Activated T-cell treated with anti-CD3 and anti-CD28 coated beads, Interleukin-2, amount 50 U/mL, for 4 hours (primary cell): ENCODE measurements around the gene CACNA1F. TPM values are rescaled to one million over a fixed set of nuclear protein-coding genes. Genes with fewer than 3 reads are reported as not detected.
"Not testable (repeated sequence)": the region's sequence is repeated elsewhere in the genome, so short reads cannot be mapped to it uniquely, and the experiment has no call there.

ENCODE experiments used
- ATAC-seq, 2 donors: fragments of 200-7000 bp; cut with Tn5 transposase; one replicate each; pipeline ENCODE4 v1.10.0; 2021
- DNase-seq: peaks from one replicate; pipeline ENCODE4 v3.0.0-alpha.2; 2020
- H3K27me3 Mint-ChIP-seq: one replicate; pipeline ENCODE4 v1.8.0; 2021; ENCODE audit warnings: low read depth, mixed read lengths
- H3K36me3 Mint-ChIP-seq: one replicate; pipeline ENCODE4 v1.8.0; 2022; ENCODE audit warnings: mixed read lengths; ENCODE audit not compliant: insufficient read depth
- H3K4me1 Mint-ChIP-seq: one replicate; pipeline ENCODE4 v1.8.0; 2021; ENCODE audit warnings: low read depth, mixed read lengths
- H3K4me3 Mint-ChIP-seq: one replicate; pipeline ENCODE4 v1.8.0; 2021; ENCODE audit warnings: mild to moderate bottlenecking, moderate library complexity, mixed read lengths
- H3K9me3 Mint-ChIP-seq: one replicate; pipeline ENCODE4 v1.8.0; 2021; ENCODE audit warnings: mixed read lengths
- total RNA-seq, 3 donors: library from RNA; stranded (reverse); gene quantifications; one replicate each; pipeline ENCODE4 v1.2.1, GENCODE V29; 2021

The CACNA1F gene
- total RNA-seq, 3 donors from 2014 or later = 0.13 to 0.19 TPM; not detected in 1

GRCh38 chrX:49174723-49175122 is 58.4 kb downstream of the CACNA1F start:
- Mint-ChIP-seq H3K36me3 (peaks cover 13% of the 10 kb centered on the region), H3K4me1 (peaks cover 19% of the 10 kb centered on the region), H3K27me3 (no peaks in the 10 kb centered on the region), H3K9me3 (no peaks in the 10 kb centered on the region), H3K4me3 (no peak overlapping the region)
- DNase-seq (no peak), ATAC-seq (no peak)

DNA sequence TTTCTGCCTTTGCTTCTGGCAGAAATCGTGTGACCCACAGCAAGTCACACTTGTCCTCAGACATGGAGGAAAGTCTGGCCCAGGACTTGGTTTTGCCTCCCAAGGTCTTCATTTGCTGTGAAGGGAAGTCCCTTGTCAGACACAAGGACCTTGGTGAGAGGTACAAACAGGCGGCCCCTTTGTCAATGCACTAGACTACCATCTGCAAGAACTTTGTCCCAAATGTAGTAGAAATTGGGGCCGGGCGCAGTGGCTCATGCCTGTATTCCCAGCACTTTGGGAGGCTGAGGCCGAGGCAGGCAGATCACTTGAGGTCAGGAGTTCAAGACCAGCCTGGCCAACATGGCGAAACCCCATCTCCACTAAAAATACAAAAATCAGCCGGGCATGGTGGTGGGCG is 59.6 kb downstream of the CACNA1F start:
- Mint-ChIP-seq H3K4me1 (peaks cover 19% of the 10 kb centered on the region), H3K4me3 (peak overlapping the region; percentile 88)
- H3K36me3 Mint-ChIP-seq, H3K27me3 Mint-ChIP-seq, ATAC-seq, DNase-seq, H3K9me3 Mint-ChIP-seq: not testable (repeated sequence)

DNA sequence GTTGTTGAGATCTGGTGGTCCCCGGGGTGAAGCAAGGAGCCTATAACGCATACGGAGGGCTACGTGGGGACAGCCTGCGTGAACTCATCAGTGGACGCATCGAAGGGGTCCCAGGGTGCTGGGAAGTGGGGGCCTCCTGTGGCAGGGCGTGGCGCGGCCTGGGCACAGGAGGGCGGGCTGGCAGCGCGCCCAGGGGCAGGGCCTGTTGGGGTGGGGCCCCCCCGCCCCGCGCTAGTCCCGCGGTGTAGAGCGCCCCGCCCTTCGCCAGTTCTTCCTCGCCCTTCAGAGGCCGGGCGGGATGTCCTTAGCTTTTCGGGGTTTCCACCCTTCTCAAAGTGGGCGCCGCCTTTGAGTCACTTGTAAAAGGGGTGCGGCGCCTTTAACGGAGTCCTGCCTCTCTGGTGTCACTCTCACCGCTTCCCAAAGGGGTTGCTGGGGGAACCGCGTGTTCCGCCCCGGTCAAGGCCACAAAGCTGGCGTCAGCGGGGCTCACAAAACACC is 60.8 kb downstream of the CACNA1F start:
- peak overlapping the region; percentile 88 for H3K4me3 Mint-ChIP-seq
- H3K4me1 Mint-ChIP-seq = peaks cover 28% of the 10 kb centered on the region
- H3K9me3 Mint-ChIP-seq = no peaks in the 10 kb centered on the region
- ATAC-seq (peak; percentile 73 to 85), DNase-seq (peak; percentile 63)
- no peaks in the 10 kb centered on the region for H3K27me3 Mint-ChIP-seq
- H3K36me3 Mint-ChIP-seq = peaks cover 7% of the 10 kb centered on the region

DNA sequence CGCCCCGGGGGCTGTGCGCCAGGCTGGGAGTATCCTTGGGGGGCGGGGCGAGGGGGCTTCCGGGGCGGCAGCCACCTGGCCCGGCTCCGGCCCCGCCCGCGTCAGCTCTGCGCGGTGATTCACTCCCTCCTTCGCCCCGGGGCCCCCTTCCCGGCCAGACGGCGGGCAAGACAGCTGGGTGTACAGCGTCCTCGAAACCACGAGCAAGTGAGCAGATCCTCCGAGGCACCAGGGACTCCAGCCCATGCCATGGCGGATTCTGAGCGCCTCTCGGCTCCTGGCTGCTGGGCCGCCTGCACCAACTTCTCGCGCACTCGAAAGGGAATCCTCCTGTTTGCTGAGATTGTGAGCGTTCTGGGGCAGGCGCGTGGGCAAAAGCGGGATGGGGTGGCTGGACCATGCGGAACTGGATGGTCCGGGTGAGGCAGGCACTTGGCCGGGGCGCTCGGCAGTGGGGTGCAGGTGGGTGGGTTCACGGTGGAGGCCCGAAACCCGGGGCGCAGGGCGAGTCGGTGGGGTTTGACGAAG is 61.3 kb downstream of the CACNA1F start, which contains the start of gene PLP2:
Gene PLP2, plus strand, starts transcription at position 147 of the 528 bp plus-strand sequence. Its CDS starts 103 bp downstream, at position 250.
- DNase-seq = peak; percentile 73
- Mint-ChIP-seq H3K9me3 (no peaks in the 10 kb centered on the region), H3K36me3 (peaks cover 7% of the 10 kb centered on the region), H3K27me3 (no peaks in the 10 kb centered on the region), H3K4me1 (peaks cover 31% of the 10 kb centered on the region), H3K4me3 (peak within 1 kb of the TSS; percentile 88)
- peak; percentile 69 to 76 for ATAC-seq

DNA sequence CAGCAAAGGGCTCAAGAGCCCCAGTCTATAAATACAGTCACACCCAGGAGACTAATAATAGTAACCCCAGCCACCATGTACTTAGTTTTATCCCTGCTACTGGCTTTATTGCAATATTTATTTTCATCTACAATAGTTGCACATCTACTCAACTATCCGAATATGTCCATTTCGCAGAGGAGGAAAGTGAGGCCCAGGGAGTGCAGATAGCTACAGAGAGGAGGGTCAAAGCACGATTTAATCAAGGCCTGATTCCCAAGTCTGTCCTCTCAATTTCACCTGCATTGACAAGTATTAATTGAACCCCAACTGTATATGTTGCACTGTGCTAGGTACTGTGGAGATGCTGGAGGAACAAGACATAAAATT is 65.4 kb downstream of the CACNA1F start:
- Mint-ChIP-seq H3K4me3 (peak overlapping the region; percentile 83), H3K36me3 (no peaks in the 10 kb centered on the region), H3K9me3 (no peaks in the 10 kb centered on the region), H3K4me1 (peaks cover 30% of the 10 kb centered on the region), H3K27me3 (no peaks in the 10 kb centered on the region)
- ATAC-seq (no peak), DNase-seq (no peak)

DNA sequence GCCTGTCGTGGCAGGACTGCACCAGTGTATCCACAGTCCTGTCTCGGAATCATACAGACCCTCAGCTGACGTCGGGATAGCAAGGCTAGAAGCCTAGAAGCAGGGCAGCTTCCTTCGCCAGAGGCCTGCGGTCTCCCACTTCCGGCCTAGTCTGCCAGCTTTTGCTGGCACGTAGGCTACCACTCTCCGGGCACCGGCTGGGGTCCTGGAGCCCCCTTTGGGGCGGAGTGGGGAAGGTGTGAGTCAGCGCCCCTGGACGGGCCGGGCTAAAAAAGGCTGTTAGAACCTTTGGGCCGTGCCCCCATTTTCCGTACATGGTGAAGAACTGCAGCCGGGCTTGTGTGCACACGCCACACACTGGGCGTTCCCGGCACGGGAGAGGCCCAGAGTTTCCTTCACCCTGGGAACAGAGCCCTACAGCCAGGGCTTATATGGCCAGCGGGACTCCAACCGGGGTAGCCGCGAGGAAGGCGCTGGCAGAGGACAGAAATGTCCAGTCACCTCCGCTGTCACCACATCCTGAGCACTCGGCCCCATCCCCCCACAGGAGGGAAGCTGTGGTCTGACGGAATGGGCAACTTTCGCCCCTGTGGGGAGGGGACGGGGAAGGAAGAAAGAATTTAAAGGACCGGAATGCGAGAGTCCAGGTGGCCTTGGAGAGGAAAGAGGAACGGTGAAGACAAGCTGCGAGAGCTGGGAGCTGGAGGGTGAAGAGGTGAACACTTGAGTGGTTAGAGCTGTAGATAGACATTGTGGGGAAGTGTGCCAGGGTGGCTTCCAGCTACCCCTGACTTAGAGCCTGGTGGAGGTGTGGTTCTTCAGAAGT is 66.0 kb downstream of the CACNA1F start:
- no peaks in the 10 kb centered on the region for H3K9me3 Mint-ChIP-seq
- H3K4me1 Mint-ChIP-seq = peaks cover 28% of the 10 kb centered on the region
- H3K36me3 Mint-ChIP-seq = no peaks in the 10 kb centered on the region
- H3K4me3 Mint-ChIP-seq = peak overlapping the region; percentile 83
- ATAC-seq = peak; percentile 15 to 18
- peak; percentile 48 for DNase-seq
- H3K27me3 Mint-ChIP-seq = no peaks in the 10 kb centered on the region

- peak; percentile 63 for DNase-seq
- H3K4me3 Mint-ChIP-seq = peak overlapping the region; percentile 83
- H3K36me3 Mint-ChIP-seq = no peaks in the 10 kb centered on the region
- peak; percentile 64 for ATAC-seq
- H3K9me3 Mint-ChIP-seq = no peaks in the 10 kb centered on the region
- no peaks in the 10 kb centered on the region for H3K27me3 Mint-ChIP-seq
- H3K4me1 Mint-ChIP-seq = peaks cover 28% of the 10 kb centered on the region
Observed at GRCh38 chrX:49165901-49166881, 66.9 kb downstream of the CACNA1F start.

- Mint-ChIP-seq H3K9me3 (no peaks in the 10 kb centered on the region), H3K4me3 (no peak overlapping the region), H3K36me3 (no peaks in the 10 kb centered on the region), H3K4me1 (peaks cover 28% of the 10 kb centered on the region), H3K27me3 (no peaks in the 10 kb centered on the region)
- DNase-seq (no peak), ATAC-seq (no peak)
Observed at GRCh38 chrX:49164589-49165360, 68.4 kb downstream of the CACNA1F start.

DNA sequence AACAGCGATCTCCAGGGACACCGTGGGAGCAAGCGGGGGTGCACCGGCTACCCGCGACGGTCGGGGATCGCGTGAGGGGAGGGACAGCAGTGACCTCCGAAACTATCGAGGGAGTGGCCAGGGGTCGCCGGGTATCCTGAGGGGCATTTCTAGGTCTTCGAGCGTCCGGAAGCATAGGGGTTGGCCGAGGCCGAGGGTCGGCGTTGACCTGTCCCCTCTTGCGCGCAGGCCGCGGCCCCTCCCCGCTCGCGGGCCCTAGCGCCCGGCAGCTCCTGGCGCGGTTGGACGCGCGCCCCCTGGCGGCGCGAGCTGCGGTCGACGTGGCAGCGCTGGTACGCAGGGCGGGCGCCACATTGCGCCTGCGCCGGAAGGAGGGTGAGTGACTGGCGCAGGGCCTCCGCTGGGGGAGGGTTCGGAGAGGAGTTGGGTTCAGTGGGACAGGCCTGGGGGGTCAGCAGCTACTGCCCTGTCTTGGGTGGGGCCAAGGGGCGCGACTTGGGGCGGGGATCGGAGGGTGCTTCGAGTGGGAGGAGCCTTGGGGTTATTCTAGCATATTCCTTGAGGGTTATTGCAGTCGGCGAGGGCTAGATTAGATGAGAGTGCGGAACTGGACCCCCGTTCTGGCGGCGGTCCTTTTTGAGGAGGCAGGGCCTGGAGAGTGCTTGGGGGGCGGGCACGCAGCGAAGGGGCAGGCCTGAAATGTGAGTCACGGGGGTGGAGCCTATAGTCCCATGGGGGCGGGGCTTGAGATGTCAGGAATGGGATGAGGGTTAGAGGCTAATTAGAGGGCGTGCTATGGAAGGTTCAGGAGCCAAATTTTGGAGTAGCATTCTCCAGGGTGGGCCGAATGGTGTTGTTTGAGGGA is 69.4 kb downstream of the CACNA1F start:
- H3K4me1 Mint-ChIP-seq = peaks cover 28% of the 10 kb centered on the region
- H3K36me3 Mint-ChIP-seq = no peaks in the 10 kb centered on the region
- H3K9me3 Mint-ChIP-seq = no peaks in the 10 kb centered on the region
- no peaks in the 10 kb centered on the region for H3K27me3 Mint-ChIP-seq
- DNase-seq = peak; percentile 73
- ATAC-seq = peak; percentile 69 to 75
- H3K4me3 Mint-ChIP-seq = peak overlapping the region; percentile 79

GRCh38 chrX:49162620-49163019 is 70.5 kb downstream of the CACNA1F start, which contains the start of gene MAGIX:
Gene MAGIX, plus strand, starts transcription at chrX:49162758. Its CDS starts 132 bp downstream, at chrX:49162890.
- H3K4me3 Mint-ChIP-seq = peak within 1 kb of the TSS; percentile 66
- H3K4me1 Mint-ChIP-seq = peaks cover 22% of the 10 kb centered on the region
- no peaks in the 10 kb centered on the region for H3K27me3 Mint-ChIP-seq
- no peak for ATAC-seq
- DNase-seq = no peak
- H3K36me3 Mint-ChIP-seq = no peaks in the 10 kb centered on the region
- no peaks in the 10 kb centered on the region for H3K9me3 Mint-ChIP-seq

DNA sequence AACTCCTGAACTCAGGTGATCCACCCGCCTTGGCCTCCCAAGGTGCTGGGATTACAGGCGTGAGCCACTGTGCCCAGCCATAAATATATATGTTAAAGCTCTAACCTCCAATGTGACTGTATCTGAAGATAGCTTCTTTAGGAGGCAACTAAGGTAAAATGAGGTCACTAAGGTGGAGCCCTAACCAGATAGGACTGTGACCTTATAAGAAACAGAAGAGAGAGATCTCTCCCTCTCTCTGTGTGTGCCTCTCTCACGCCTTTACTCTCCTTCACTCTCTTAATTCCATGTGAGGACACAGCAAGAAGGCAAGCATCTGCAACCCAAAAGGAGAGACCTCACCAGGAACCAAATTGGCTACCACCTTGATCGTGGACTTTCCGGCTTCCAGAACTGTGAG is 71.5 kb downstream of the CACNA1F start:
- DNase-seq (no peak), ATAC-seq (no peak)
- peaks cover 14% of the 10 kb centered on the region for H3K4me1 Mint-ChIP-seq
- H3K36me3 Mint-ChIP-seq = no peaks in the 10 kb centered on the region
- no peaks in the 10 kb centered on the region for H3K27me3 Mint-ChIP-seq
- H3K9me3 Mint-ChIP-seq = no peaks in the 10 kb centered on the region
- no peak overlapping the region for H3K4me3 Mint-ChIP-seq

DNA sequence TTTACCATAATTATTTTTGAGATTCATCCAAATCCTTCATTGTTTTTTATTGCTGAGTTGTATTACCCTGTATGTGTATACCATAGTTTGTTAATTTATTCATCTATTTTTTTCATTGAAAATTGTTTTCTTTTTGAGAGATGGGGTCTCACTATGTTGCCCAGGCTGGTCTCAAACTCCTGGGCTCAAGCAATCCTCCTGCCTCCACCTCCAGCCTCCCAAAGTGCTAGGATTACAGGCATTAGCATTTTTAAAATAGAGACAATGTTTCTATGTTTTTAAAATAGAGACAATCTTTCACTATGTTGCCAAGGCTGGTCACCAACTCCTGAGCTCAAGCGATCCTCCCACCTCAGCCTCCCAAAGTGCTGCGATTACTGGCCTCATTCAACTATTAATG is 72.2 kb downstream of the CACNA1F start:
- Mint-ChIP-seq H3K27me3 (no peaks in the 10 kb centered on the region), H3K9me3 (no peaks in the 10 kb centered on the region), H3K4me3 (no peak overlapping the region), H3K4me1 (peaks cover 14% of the 10 kb centered on the region), H3K36me3 (no peaks in the 10 kb centered on the region)
- no peak for DNase-seq
- no peak for ATAC-seq

- Mint-ChIP-seq H3K36me3 (no peaks in the 10 kb centered on the region), H3K4me1 (peaks cover 16% of the 10 kb centered on the region), H3K27me3 (no peaks in the 10 kb centered on the region), H3K9me3 (no peaks in the 10 kb centered on the region), H3K4me3 (no peak overlapping the region)
- ATAC-seq = no peak
- no peak for DNase-seq
Observed at GRCh38 chrX:49157194-49157593, 75.9 kb downstream of the CACNA1F start.
